Neuronal stem cell (in vitro differentiated cells): ENCODE results near the gene GPR171.

Experiments
- DNase-seq: peaks from one replicate; pipeline ENCODE4 v3.0.0-alpha.2; 2013; ENCODE audit warnings: low spot score
- H2AFZ ChIP-seq: one replicate; pipeline ENCODE4 v1.6.1; 2013; ENCODE audit warnings: mild to moderate bottlenecking, low read length, inconsistent platforms
- H2AK5ac ChIP-seq: 2 replicates; pipeline ENCODE4 v1.6.1; 2013; ENCODE audit warnings: low read depth, mild to moderate bottlenecking, inconsistent platforms, low read length, moderate library complexity, mixed read lengths
- H2BK120ac ChIP-seq: 2 replicates; pipeline ENCODE4 v1.6.1; 2013; ENCODE audit warnings: low read depth, mild to moderate bottlenecking, inconsistent platforms, low read length, moderate library complexity, mixed read lengths
- H2BK12ac ChIP-seq: one replicate; pipeline ENCODE4 v1.6.1; 2013; ENCODE audit warnings: low read length, inconsistent platforms
- H2BK15ac ChIP-seq: 2 replicates; pipeline ENCODE4 v1.6.1; 2013; ENCODE audit warnings: mild to moderate bottlenecking, low read length, inconsistent platforms, mixed read lengths
- H2BK5ac ChIP-seq: one replicate; pipeline ENCODE4 v1.6.1; 2013; ENCODE audit warnings: inconsistent platforms, mild to moderate bottlenecking, low read length, moderate library complexity
- H3K14ac ChIP-seq: one replicate; pipeline ENCODE4 v1.6.1; 2013; ENCODE audit warnings: low read length, inconsistent platforms
- H3K18ac ChIP-seq: 2 replicates; pipeline ENCODE4 v1.6.1; 2013; ENCODE audit warnings: low read length, inconsistent platforms
- H3K23ac ChIP-seq: 2 replicates; pipeline ENCODE4 v1.6.1; 2013; ENCODE audit warnings: low read depth, mild to moderate bottlenecking, mixed read lengths, low read length, inconsistent platforms; ENCODE audit not compliant: poor library complexity
- H3K27ac ChIP-seq: replicated peaks from 3 replicates; pipeline ENCODE4 v1.5.1; 2013; ENCODE audit warnings: low read length, inconsistent platforms
- H3K27me3 ChIP-seq, 3 experiments: 2 replicates each; pipeline ENCODE4 v1.6.1; 2013; ENCODE audit warnings: low read length in 3 of 3, mild to moderate bottlenecking in 2 of 3, inconsistent platforms in 1 of 3, low read depth in 1 of 3, mixed read lengths in 1 of 3, moderate library complexity in 1 of 3; ENCODE audit not compliant: control insufficient read depth in 3 of 3, insufficient read depth in 3 of 3
- H3K36me3 ChIP-seq, 2 donors: replicated peaks in 1 of 2; 2 replicates each; pipeline ENCODE4 v1.6.1; 2013; ENCODE audit warnings: low read length in 2 of 2; ENCODE audit not compliant: control insufficient read depth in 2 of 2, insufficient read depth in 2 of 2
- H3K4ac ChIP-seq: 2 replicates; pipeline ENCODE4 v1.6.1; 2013; ENCODE audit warnings: inconsistent platforms, mild to moderate bottlenecking, low read length, moderate library complexity
- H3K4me1 ChIP-seq, 2 donors: 1 replicate in 1 of 2; 2 replicates in 1 of 2; pipeline ENCODE4 v1.6.1; 2013; ENCODE audit warnings: low read length in 2 of 2, low read depth in 1 of 2; ENCODE audit not compliant: control insufficient read depth in 2 of 2, insufficient read depth in 1 of 2
- H3K4me2 ChIP-seq: one replicate; pipeline ENCODE4 v1.6.1; 2013; ENCODE audit warnings: mild to moderate bottlenecking, low read length, inconsistent platforms; ENCODE audit not compliant: insufficient read depth, poor library complexity, severe bottlenecking
- H3K4me3 ChIP-seq, 2 donors: 2 replicates each; pipeline ENCODE4 v1.5.1; 2013; ENCODE audit warnings: low read length in 2 of 2, mild to moderate bottlenecking in 2 of 2, inconsistent platforms in 1 of 2, moderate library complexity in 1 of 2
- H3K79me1 ChIP-seq: one replicate; pipeline ENCODE4 v1.6.1; 2013; ENCODE audit warnings: low read depth, mild to moderate bottlenecking, inconsistent platforms, low read length, moderate library complexity
- H3K9ac ChIP-seq: one replicate; pipeline ENCODE4 v1.6.1; 2013; ENCODE audit warnings: mild to moderate bottlenecking, low read depth, low read length, inconsistent platforms; ENCODE audit not compliant: poor library complexity
- H3K9me3 ChIP-seq, 2 donors: replicated peaks in 1 of 2; 2 replicates each; pipeline versions ENCODE3 to v1.6.1; 2013; ENCODE audit warnings: low read length in 2 of 2, mild to moderate bottlenecking in 2 of 2, inconsistent platforms in 1 of 2, low read depth in 1 of 2, mixed read lengths in 1 of 2, moderate library complexity in 1 of 2; ENCODE audit not compliant: control insufficient read depth in 2 of 2, insufficient read depth in 1 of 2
- H4K8ac ChIP-seq: one replicate; pipeline ENCODE4 v1.6.1; 2013; ENCODE audit warnings: low read depth, mild to moderate bottlenecking, inconsistent platforms, low read length, moderate library complexity
- H4K91ac ChIP-seq: one replicate; pipeline ENCODE4 v1.6.1; 2013; ENCODE audit warnings: low read length, low read depth, mild to moderate bottlenecking, inconsistent platforms; ENCODE audit not compliant: poor library complexity
- WGBS, 2 donors: extraction: QIAGEN DNeasy Blood & Tissue Kit; methylation state at CpG; one replicate each; pipeline ENCODE4 v1.1.7; 2013; ENCODE audit warnings: missing lambda C conversion rate in 2 of 2, mixed read lengths in 1 of 2; ENCODE audit not compliant: insufficient read length in 2 of 2, insufficient replicate concordance in 1 of 2; ENCODE audit errors: extremely low coverage in 2 of 2; 5-methylcytosine and 5-hydroxymethylcytosine counted together

The GPR171 gene

DNA sequence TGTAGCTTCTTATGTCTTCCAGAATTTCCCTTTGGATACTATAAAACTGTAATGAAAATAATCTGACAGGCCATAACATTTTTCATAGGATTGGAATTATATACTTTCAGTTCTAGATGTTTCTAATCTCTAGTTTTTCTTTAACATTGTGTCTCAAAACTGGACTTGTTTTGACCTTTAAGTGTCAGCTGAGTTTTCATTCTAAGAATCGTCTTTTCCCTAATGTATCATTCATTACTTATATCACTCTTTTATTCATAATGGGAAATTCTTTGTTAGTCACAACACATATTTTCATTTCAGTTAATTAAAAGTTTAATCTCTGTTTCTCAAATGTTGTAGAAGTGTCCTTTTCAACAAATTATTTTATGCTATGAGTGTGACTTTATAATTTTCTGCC, 11.9 kb downstream of the GPR171 start:
- Histone ChIP-seq H3K4ac (no peak overlapping the region), H3K23ac (no peak overlapping the region), H3K4me2 (no peak overlapping the region), H4K91ac (no peak overlapping the region), H3K79me1 (no peaks in the 10 kb centered on the region), H2BK120ac (no peak overlapping the region), H3K4me1 (peaks cover 0 to 4% of the 10 kb centered on the region in 2 donors), H3K9me3 (no peaks in the 10 kb centered on the region), H3K9ac (no peak overlapping the region), H2AFZ (no peak overlapping the region), H3K4me3 (no peak overlapping the region), H3K14ac (no peak overlapping the region), H3K27ac (no peak overlapping the region), H3K36me3 (peaks cover 10 to 13% of the 10 kb centered on the region in 2 donors), H2AK5ac (no peak overlapping the region), H2BK15ac (no peak overlapping the region), H2BK12ac (no peak overlapping the region), H4K8ac (no peak overlapping the region), H3K27me3 (no peaks in the 10 kb centered on the region), H2BK5ac (no peak overlapping the region), H3K18ac (no peak overlapping the region)
- WGBS, 2 donors: no CpG with 5 or more reads among the region's 1 CpG
- no peak for DNase-seq

DNA sequence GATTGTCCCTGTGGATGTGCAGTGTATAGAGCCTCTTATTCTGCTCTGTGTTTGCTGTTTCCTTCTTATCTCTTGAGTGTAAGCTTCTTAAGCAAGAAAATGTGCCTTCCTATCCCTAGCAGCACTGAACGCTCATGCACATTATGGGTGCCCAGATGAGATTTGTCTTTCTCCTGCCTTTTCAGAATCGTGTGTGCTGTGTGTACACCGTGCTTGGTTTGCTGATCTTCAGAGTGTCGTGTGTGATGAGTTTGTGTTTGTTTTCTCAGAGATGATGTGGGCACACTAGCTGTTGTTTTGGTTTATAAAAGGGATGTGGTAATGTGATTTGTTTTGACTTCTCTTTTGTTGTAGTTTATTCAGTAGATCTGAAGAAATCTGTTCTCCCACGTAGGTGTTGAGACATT, 19.7 kb downstream of the GPR171 start:
- no peak overlapping the region for H2AK5ac ChIP-seq
- no peak overlapping the region for H3K4me2 ChIP-seq
- no CpG with 5 or more reads among the region's 5 CpGs for WGBS, 2 donors
- H3K9me3 ChIP-seq: no peaks in the 10 kb centered on the region
- H3K4ac ChIP-seq: no peak overlapping the region
- H2BK120ac ChIP-seq: no peak overlapping the region
- no peaks in the 10 kb centered on the region for H3K4me1 ChIP-seq
- DNase-seq: no peak
- H3K23ac ChIP-seq: no peak overlapping the region
- H2BK5ac ChIP-seq: no peak overlapping the region
- no peak overlapping the region for H3K27ac ChIP-seq
- H2BK15ac ChIP-seq: no peak overlapping the region
- H3K79me1 ChIP-seq: no peaks in the 10 kb centered on the region
- peaks cover 0 to 9% of the 10 kb centered on the region in 2 donors for H3K36me3 ChIP-seq
- H3K14ac ChIP-seq: no peak overlapping the region
- H3K27me3 ChIP-seq: no peaks in the 10 kb centered on the region
- H3K18ac ChIP-seq: no peak overlapping the region
- H3K9ac ChIP-seq: no peak overlapping the region
- no peak overlapping the region for H2AFZ ChIP-seq
- H4K91ac ChIP-seq: no peak overlapping the region
- no peak overlapping the region for H4K8ac ChIP-seq
- no peak overlapping the region for H3K4me3 ChIP-seq
- no peak overlapping the region for H2BK12ac ChIP-seq

DNA sequence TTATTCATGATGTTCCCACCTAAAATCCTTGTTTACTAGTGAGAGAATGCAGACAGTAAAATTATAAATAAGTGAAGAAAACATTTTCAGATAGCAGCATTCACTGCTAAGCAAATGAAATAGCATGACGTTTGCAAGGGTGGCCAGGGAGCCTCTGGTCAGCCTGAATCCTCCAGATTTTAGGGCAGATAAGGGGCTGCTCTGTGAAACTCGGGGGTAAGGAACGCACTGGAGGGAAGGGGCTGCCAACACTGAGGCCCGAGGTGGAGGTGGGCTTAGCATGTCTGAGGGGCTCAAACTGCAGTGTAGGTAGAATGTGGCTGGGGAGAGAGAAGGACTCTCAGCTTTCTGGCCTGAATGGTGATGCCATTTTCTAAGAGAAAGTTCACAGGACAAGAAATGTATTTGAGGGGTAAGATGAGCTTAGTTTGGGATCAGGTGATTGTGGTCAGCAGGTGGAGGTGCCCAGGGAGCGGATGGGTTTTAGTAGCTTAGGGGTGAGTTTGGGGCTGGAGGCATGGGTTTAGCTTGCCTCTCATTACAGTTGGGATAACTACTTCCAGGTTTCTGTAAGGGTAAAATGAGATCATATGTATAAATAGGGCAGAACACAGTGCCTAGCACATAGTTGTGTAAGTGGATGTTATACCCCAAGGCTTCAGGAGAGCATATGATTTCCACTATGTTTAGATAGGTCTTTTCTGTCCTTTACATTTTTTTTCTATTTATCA, 20.5 kb downstream of the GPR171 start:
- H3K4me3 ChIP-seq: no peak overlapping the region
- H3K79me1 ChIP-seq: no peaks in the 10 kb centered on the region
- H4K91ac ChIP-seq: no peak overlapping the region
- H2BK5ac ChIP-seq: no peak overlapping the region
- no CpG with 5 or more reads among the region's 5 CpGs for WGBS, 2 donors
- no peak overlapping the region for H2BK12ac ChIP-seq
- no peak overlapping the region for H2BK15ac ChIP-seq
- no peak overlapping the region for H2AK5ac ChIP-seq
- no peak for DNase-seq
- H3K14ac ChIP-seq: no peak overlapping the region
- H3K4ac ChIP-seq: no peak overlapping the region
- no peak overlapping the region for H3K23ac ChIP-seq
- H3K27ac ChIP-seq: no peak overlapping the region
- peaks cover 0 to 10% of the 10 kb centered on the region in 2 donors for H3K36me3 ChIP-seq
- H3K4me2 ChIP-seq: no peak overlapping the region
- H3K4me1 ChIP-seq: no peaks in the 10 kb centered on the region
- H3K18ac ChIP-seq: peak overlapping the region; percentile 7
- H3K9me3 ChIP-seq: no peaks in the 10 kb centered on the region
- H2BK120ac ChIP-seq: no peak overlapping the region
- no peak overlapping the region for H3K9ac ChIP-seq
- no peak overlapping the region for H2AFZ ChIP-seq
- H3K27me3 ChIP-seq: no peaks in the 10 kb centered on the region
- H4K8ac ChIP-seq: no peak overlapping the region

GRCh38 chr3:151178208-151178845, 24.7 kb downstream of the GPR171 start:
- no peak overlapping the region for H2BK12ac ChIP-seq

More at GRCh38 chr3:151178208-151178845, 24.7 kb downstream of the GPR171 start:
- no peak overlapping the region for H2AK5ac ChIP-seq
- H3K27ac ChIP-seq: no peak overlapping the region
- WGBS, 2 donors: no CpG with 5 or more reads among the region's 2 CpGs
- H4K8ac ChIP-seq: no peak overlapping the region
- no peak overlapping the region for H2BK15ac ChIP-seq
- H4K91ac ChIP-seq: no peak overlapping the region
- no peaks in the 10 kb centered on the region for H3K79me1 ChIP-seq
- no peak overlapping the region for H2BK120ac ChIP-seq
- no peak overlapping the region for H2AFZ ChIP-seq
- H3K36me3 ChIP-seq: peaks cover 0 to 2% of the 10 kb centered on the region in 2 donors
- H3K4me3 ChIP-seq: no peak overlapping the region
- no peak overlapping the region for H2BK5ac ChIP-seq
- no peak overlapping the region for H3K4ac ChIP-seq
- H3K27me3 ChIP-seq: no peaks in the 10 kb centered on the region
- no peak overlapping the region for H3K4me2 ChIP-seq
- H3K9me3 ChIP-seq: no peaks in the 10 kb centered on the region
- H3K9ac ChIP-seq: no peak overlapping the region
- H3K4me1 ChIP-seq: no peaks in the 10 kb centered on the region
- no peak overlapping the region for H3K23ac ChIP-seq
- H3K14ac ChIP-seq: no peak overlapping the region
- no peak for DNase-seq
- H3K18ac ChIP-seq: no peak overlapping the region
